IPS-NIHi7 (cell line): ENCODE measurements around the gene KCNE1.
"Not testable (repeated sequence)": the region's sequence is repeated elsewhere in the genome, so short reads cannot be mapped to it uniquely, and the experiment has no call there.

Source experiments
- DNase-seq: peaks from one replicate; pipeline ENCODE4 v3.0.0; 2012; ENCODE audit warnings: mixed read lengths; ENCODE audit errors: extremely low spot score

Gene KCNE1

GRCh38 chr21:34513129-34513675 is 1.2 kb upstream of the KCNE1 start:
- DNase-seq = no peak

- no peak for DNase-seq
These were observed 829 bp downstream of the KCNE1 start for GRCh38 chr21:34511181-34511580.

GRCh38 chr21:34510148-34511142 is 1.6 kb downstream of the KCNE1 start:
- DNase-seq = peak; percentile 87

GRCh38 chr21:34509151-34509550 is 2.9 kb downstream of the KCNE1 start:
- DNase-seq = no peak

- DNase-seq = no peak
These were observed 7.4 kb downstream of the KCNE1 start for GRCh38 chr21:34504595-34504994.

GRCh38 chr21:34502480-34503106 is 9.4 kb downstream of the KCNE1 start:
- DNase-seq = no peak

- no peak for DNase-seq
These were observed 10.3 kb downstream of the KCNE1 start for GRCh38 chr21:34501716-34502115.

GRCh38 chr21:34500191-34500590 is 11.8 kb downstream of the KCNE1 start:
- DNase-seq = no peak

GRCh38 chr21:34499116-34499515 is 12.9 kb downstream of the KCNE1 start:
- no peak for DNase-seq

GRCh38 chr21:34498623-34499022 is 13.4 kb downstream of the KCNE1 start:
- no peak for DNase-seq

- DNase-seq = not testable (repeated sequence)
These were observed 28.2 kb downstream of the KCNE1 start for GRCh38 chr21:34483854-34484253.

- not testable (repeated sequence) for DNase-seq
These were observed 28.6 kb downstream of the KCNE1 start for GRCh38 chr21:34483435-34483834.

- not testable (repeated sequence) for DNase-seq
These were observed 44.7 kb downstream of the KCNE1 start for GRCh38 chr21:34467333-34467732.

GRCh38 chr21:34459426-34459825 is 52.6 kb downstream of the KCNE1 start:
- not testable (repeated sequence) for DNase-seq

- DNase-seq = not testable (repeated sequence)
These were observed 53.7 kb downstream of the KCNE1 start for GRCh38 chr21:34458266-34458665.

GRCh38 chr21:34456180-34456579 is 55.8 kb downstream of the KCNE1 start:
- not testable (repeated sequence) for DNase-seq

GRCh38 chr21:34455628-34456027 is 56.4 kb downstream of the KCNE1 start:
- DNase-seq = not testable (repeated sequence)

GRCh38 chr21:34447018-34447417 is 65.0 kb downstream of the KCNE1 start:
- DNase-seq = not testable (repeated sequence)

- not testable (repeated sequence) for DNase-seq
These were observed 68.5 kb downstream of the KCNE1 start for GRCh38 chr21:34443486-34443885.

- DNase-seq = not testable (repeated sequence)
These were observed 82.3 kb downstream of the KCNE1 start for GRCh38 chr21:34429710-34430109.

- not testable (repeated sequence) for DNase-seq
These were observed 83.6 kb downstream of the KCNE1 start for GRCh38 chr21:34428441-34428840.

GRCh38 chr21:34427339-34427738 is 84.7 kb downstream of the KCNE1 start:
- not testable (repeated sequence) for DNase-seq
